HG03064 (cell line): ENCODE results near the gene GIMD1.
"Not testable (repeated sequence)": the region's sequence is repeated elsewhere in the genome, so short reads cannot be mapped to it uniquely, and the experiment has no call there.

ENCODE experiments used
- ATAC-seq: cut with Tn5 transposase; IDR thresholded peaks from one replicate; pipeline ENCODE4 v1.9.1; 2021; ENCODE audit warnings: low read depth; ENCODE audit not compliant: unreplicated experiment

The GIMD1 gene

DNA sequence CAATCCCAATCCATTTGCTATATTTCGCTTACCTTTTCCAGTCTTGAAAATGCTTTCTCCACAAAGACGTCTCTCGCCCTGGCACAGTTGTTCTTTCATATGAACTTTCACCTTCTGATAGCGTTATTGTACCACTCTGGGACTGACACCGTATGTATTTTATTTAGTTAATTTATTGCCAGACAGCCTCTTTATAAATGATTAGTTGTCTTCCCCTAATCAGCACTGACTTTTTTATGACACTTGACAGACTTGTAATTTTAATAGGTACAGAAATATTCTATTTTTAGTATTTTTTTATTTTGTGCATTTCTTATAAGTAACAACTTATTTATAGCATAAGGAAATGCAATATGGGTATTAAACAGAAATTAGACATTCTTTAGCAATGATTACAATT lies at the start of gene GIMD1:
Gene GIMD1, minus strand, starts transcription at position 101 of the 400 bp plus-strand sequence. CDS start 1,343 bp downstream, outside the sequence.
- ATAC-seq = no peak

DNA sequence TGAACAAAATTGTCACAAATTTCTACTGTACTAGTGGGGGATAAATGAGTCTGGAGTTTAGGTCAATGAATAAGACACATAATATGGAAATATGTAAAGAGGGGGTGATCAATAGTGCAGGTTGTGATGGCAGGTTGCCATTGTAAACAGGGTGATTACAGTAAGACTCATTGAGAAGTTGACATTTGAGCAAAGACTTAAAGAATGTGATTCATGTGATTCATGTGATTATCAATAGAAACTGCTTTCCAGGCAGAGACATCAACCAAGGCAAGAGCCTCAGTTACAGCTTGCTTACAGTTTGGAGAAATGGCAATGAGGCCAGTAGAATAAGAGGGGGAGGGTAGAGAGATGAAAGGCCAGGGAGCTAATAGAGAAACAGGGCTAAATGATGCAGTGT lies 45.8 kb upstream of the GIMD1 start:
- ATAC-seq = no peak

DNA sequence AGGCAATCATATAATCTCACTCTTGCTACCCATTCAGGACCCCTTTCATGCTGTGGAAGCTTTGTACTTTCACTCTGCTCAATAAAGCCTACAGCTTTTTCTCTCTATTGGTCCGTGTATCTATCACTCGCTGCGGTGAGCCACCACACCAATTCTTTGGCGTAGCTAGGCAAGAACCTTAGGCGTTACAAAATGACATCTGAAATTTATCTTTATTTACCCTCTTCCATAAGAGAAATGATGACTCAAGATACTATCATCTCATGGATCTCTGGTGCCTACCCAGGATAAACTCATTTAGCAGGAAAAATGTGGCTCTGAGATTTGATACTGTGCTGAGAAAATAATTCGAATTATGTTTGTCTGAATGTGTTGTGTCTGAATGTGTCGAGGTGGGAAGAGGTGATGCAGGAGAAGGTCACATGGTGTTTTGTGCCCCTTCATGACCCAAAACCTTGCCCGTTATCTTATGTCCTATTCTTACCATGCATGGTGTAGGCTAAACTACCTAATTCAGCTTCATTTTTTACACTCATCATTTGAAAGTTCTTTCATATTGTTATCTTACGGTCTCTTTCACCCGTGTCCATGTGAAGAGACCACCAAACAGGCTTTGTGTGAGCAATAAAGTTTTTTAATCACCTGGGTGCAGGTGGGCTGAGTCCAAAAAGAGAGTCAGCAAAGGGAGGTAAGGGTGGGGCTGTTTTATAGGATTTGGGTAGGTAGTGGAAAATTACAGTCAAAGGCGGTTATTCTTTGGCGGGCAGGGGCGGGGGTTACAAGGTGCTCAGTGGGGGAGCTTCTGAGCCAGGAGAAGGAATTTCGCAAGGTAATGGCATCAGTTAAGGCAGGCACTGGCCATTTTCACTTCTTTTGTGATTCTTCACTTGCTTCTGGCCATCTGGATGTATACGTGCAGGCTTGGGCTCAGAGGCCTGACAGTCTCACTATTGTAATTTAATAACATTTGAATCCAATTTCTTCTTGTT lies 41.6 kb upstream of the GIMD1 start:
- ATAC-seq = no peak

DNA sequence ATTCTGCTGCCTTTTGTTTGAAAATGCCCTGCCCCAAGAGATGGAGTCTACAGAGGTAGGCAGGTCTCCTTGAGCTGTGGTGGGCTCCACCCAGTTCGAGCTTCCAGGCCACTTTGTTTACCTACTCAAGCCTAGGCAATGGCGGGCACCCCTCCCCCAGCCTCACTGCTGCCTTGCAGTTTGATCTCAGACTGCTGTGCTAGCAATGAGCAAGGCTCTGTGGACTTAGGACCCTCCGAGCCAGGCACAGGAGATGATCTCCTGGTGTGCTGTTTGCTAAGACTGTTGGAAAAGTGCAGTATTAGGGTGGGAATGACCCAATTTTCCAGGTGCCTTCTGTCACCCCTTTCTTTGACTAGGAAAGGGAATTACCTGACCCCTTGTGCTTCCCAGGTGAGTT lies 39.4 kb upstream of the GIMD1 start:
- not testable (repeated sequence) for ATAC-seq

DNA sequence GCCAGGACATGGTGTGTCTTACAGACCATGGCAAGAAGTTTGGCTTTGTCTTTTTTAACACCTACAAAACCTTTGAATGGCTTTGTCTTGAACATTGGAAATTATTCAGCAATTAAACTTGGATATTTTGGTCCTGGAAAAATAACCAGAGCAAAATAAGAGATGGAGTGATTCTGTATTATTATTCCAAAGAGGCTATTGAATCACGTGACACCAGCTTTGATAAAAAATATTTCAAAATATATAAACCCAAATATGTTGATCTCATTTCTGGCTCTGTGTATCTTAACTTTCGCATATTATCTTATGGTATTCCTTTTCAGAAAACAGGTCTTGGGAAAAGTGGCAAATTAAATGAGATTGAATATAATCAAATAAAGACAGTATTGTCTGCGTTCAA lies 32.6 kb upstream of the GIMD1 start:
- ATAC-seq = no peak

DNA sequence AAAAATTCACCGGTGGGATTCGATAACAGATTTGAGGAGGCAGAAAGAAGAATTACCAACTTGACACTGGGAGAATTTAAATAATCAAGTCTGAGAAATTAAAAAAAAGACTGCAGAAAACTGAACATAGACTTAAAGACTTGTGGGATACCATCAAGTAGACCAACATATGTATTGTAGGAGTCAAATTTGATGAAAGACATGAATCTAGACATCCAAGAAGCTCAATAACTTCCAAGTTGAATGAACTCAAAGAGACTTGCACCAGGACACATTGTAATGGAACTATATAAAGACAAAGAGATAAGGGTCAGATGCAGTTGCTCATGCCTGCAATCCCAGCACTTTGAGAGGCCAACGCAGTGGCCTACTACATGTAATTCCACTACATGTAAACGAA lies 30.3 kb upstream of the GIMD1 start:
- ATAC-seq = not testable (repeated sequence)

DNA sequence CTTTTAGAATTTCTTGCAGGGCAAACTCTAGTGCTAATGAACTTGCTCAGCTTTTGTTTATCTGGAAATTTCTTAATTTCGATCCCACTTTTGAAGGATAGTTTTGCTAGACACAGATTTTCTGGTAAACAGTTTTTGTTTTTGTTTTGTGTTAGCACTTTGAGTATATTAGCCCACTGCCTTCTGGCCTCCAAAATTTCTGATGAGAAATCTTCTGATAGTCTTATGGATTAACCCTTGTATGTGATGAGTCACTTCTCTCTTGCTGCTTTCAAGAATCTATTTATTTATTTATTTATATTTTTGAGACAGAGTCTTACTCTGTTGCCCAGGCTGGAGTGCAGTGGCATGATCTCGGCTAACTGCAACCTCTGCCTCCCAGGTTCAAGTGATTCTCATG lies 27.0 kb upstream of the GIMD1 start:
- ATAC-seq = no peak

DNA sequence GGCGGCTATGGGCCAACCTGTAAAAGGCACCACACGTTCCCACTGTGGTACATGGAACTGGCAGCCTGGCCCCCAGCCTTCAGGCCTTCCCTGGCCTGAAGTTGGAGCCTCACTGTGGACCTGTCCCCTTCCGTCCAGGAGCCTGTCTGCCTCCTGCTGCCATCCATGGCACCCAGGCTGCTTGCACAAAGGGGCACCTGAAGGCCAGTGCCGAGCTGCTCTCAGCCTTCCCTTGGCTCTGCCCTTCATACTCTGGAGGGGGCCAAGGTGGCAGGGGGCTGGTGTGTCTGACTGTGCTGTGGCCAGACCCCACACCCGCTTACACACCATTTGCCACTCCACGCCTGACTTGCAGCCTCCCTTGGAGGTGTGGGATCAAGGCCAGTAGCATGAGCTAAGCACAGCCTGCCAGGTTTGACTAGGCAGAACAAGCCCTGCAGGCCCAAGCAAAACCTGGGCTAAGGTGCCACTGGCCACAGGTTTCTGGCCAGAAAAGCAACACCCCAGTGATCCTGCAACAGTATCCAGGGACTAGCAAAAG lies 17.3 kb upstream of the GIMD1 start:
- no peak for ATAC-seq

DNA sequence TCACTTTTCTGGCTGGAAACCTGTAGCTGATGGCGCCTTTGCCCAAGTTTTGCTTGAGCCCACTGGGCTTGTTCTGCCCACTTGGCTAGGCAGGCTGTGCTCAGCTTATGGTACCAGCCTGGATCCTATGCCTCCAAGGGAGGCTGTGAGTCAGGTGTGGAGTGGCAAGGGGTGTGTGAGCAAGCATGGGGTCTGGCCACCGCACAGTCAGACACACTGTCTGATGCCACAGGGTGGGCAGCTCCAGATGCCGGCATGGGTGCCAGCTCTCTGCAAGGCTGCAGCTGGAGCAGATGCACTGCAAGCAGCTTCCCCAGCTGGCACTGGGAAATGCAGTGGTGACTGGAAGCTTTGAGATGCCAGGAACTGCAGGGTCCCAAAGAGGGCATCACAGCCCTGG lies 16.3 kb upstream of the GIMD1 start:
- no peak for ATAC-seq

DNA sequence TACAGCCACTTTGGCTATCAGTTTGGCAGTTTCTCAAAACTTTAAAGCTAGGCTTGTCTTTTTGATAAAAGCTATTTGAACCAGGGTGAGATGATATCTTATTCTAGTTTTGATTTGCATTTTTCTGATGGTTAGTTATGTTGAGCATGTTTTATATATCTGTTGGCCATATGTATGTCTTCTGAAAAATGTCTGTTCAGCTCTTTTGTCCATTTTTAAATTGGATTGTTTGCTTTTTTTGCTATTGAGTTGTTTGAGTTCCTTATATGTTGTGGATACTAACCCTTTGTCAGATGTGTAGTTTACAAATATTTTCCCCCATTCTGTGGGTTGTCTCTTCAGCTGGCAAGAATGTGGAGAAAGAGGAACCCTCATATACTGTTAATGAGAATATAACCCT lies 11.6 kb upstream of the GIMD1 start:
- no peak for ATAC-seq

DNA sequence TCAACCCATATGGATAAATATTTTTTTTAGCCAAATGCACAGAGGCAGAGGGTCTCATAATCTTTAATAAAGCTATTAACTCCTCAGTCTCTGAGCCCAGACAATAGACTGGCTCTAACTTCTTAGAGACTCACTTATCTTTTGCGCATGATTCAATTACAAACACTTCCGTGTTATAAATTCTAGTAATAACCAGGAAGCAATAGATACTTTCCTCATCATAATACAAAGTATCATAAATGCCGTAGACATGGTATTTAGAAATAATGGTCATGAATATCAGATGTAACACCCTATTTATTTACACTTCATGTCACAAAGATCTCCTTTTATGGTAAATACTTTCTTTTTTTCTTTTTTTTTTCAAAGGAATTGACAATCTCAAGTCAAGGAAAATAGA lies 4.4 kb upstream of the GIMD1 start:
- no peak for ATAC-seq

DNA sequence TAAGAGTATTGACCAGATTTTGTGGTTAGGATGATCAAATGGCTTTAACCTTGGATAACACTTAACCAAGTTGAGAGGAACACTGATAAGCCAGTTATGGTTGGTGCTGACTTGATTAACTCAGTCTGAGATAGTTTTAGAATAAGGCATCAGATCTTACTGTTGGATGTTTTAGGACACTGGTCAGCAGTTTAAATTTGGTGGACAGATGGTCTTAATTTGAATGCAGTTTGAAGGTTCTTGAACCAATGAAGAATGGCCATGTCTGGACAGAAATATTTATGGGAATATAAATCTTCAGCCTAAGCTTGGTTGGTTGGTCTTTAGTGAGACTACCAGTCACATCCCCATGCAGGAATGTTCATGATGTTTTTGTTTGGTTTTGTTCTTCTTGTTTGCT lies 2.6 kb upstream of the GIMD1 start:
- no peak for ATAC-seq

DNA sequence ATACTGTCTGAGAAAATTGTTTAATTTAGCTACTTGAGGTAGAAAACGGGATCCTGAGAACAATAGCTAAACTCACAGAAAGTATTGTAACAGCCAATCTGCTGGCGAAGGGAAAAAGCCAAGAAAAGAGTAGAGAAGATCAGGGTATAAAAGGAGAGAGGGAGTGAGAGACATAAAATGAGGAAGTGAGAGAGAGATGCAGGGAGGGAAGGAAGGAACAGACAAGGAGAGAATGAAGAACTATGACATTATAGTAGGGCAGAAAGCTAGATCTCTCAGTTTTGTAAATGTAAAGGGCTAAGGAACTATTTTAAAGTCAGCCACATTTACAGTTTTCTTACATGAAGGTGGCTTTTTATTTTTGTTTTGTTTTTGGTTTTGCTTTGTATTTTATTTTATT lies 1.6 kb upstream of the GIMD1 start:
- no peak for ATAC-seq

DNA sequence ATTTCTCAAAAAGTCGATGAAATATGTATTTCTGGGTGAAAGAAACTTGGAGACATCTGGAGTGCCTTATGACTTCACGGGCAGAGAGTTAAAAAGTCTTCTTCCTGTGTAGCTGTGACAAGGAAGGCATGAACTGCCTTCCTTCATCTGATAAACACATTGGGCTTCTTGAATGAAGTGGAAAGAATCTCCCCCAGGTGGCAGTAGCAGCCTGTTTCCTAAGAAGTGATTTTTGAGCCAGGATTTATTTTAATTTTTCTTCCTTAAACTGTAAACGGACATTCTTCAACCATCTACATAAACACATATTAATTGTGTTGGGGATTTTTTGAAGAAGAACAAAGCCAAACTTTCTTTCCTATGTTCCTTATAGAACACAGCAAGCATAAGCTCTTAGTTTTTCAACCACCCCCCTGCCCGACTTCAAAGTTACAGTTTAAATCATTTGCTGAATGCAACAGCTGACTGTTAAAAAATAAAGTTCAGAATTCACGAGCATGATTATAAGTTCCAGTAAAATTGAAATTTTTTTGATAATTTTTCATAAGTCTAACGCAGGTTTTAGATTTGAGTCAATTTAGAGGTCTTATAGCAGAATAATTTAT lies 980 bp upstream of the GIMD1 start:
- no peak for ATAC-seq

DNA sequence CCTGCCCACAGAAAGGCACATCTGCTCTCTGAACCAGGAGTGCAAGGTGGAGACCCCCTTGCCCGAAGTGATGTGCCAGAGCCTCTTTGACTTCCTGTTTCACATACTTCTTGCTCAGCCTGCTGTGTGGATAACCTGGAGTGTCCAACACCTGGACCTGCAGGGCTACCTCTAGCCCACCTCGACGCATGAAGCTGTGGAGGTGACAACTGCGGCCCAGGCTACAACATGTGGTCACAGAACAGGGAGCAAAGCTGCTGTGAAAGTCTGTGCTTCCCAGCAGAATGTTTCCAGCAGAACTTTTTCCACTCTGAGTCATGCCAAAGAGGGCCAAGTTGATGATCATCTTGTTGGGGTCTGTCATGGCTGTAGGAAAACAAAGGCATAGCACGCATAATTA lies 1.5 kb downstream of the GIMD1 start:
- no peak for ATAC-seq

DNA sequence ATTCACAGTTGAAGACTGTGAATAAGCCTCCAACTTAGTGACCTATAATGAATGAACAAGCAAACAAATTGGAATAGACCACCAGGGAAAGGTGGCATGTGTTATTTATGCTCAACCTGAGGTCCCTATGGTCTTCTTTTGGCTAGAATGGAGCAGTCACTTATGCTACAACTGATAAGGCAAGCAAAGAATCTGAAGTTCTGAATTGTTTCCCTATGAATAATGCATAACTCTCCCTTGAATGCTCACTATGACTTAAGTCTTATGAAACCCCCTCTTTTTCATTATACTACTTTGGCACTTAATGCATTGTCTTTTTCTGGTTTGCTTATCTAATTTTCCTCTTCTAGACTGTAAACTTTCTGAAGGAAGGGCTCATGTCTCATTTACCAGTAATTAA lies 2.6 kb downstream of the GIMD1 start:
- no peak for ATAC-seq

DNA sequence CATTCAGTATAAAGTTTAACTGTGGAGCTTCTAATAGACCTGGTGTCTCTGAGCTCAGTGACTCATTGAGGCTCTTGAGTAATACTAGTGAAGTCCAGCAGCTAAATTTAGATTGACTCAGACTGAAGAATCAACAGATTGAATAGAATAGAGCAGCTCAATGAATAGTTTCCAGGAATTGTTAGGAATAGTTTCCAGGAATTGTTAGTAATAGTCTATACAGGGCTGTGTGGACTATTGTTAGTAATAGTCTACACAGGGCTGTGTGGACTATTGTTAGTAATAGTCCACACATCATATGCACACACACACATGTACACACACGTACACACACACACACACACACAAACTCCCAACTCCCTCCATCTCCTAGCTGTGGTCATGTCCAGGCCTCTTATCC lies 3.0 kb downstream of the GIMD1 start:
- ATAC-seq = no peak

DNA sequence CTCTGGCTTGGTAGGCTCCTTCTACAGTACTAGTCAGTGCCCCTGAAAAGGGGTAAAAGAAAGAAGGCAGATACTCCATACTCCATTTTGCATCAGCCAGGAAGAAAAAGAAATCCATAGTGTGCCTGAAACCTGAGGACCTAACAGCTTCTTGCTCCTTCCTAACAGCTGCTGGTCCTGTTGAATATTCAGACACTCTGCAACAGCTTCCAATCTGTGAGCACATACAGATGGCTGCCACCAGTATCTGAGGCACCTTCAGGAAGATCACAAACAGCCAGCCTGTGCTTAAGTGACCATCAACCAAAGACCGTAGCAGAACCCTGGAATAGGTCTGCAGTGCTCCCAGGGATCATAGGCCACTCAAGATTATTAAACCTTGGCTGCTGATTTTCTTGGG lies 4.3 kb downstream of the GIMD1 start:
- ATAC-seq = no peak

DNA sequence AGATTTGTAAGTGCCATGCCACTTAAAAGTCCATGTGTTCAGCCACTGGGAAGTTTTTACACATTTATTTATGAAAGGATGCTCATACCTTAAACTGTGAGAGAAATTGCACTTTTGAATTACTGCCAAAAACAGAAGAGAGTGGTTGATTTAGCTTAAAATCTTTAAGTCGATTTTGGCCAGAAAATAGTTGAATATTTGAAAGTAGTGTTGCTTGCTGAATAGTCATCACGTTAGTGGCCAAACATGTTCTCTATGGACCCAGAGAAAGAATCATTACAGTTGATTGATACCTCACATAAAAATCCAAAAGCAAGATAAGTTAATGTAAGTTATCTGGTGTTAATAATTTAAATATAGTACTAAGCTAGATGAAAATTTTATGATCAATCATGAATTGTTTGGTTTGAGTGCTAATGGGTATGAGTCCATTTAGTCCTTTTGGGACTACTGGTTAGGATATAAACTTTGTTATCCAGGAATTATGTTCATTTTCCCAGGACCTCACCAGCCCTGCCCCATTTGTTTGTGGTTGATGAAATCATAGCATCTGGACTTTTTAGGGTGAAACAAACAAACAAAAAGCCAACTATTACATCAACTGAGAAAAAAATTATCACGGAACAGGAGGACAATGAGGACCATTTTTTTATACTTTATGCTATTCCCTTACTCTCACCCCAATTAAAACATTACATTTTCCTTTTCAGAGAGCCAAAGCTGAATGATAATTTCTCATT lies 6.3 kb downstream of the GIMD1 start:
- ATAC-seq = no peak

DNA sequence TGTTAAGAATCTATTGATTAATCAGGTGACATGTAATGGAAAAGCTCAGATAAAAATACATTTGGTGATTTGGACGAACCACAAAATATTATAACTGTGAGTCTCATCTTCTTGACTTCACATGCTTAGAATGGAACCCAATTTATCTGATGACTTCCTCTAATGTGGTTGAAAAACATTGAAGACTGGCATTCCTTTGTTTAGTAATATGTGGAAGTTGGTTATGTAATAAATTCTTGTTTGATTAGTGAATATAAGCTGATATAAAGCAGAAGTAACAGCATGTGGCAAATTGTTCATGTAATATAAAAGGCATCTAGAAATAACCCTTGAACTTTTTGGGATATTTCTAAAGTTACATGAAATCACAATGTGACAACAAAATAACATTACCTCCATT lies 9.7 kb downstream of the GIMD1 start:
- no peak for ATAC-seq

DNA sequence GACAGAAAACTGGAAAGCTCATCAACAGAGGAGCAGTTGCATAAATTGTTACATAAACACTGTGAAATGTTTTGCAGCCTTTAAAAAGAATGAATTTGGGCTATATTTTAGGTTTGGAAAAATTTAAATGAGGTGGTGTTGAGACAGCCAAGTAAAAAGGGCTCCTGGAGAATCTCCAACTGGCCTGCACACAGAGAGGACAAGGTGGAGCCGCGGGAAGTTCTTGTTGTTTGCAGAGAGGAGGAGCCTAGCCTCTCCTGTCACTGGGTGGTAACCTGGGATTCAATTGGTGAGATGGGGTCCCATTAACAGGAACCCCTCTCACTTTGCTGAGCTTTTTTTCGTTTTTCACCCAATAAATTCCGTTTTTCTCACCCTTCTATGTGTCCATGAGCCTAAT lies 13.4 kb downstream of the GIMD1 start:
- ATAC-seq = no peak
